CD4-positive, alpha-beta T cell (primary cell): ENCODE results near the gene ALDH3B1. TPM values are rescaled to one million over a fixed set of nuclear protein-coding genes. Genes with fewer than 3 reads are reported as not detected.
"Not testable (repeated sequence)": the region's sequence is repeated elsewhere in the genome, so short reads cannot be mapped to it uniquely, and the experiment has no call there.

ENCODE experiments used
- ATAC-seq: fragments of 200-7000 bp; cut with Tn5 transposase; one replicate; pipeline ENCODE4 v1.10.0; 2022; ENCODE audit warnings: mild to moderate bottlenecking; ENCODE audit not compliant: poor library complexity
- CTCF ChIA-PET: fragments of 350-600 bp; sonication (Branson Sonifier 250); formaldehyde crosslinking; loops from one replicate; lab custom pipeline; 2021; ENCODE audit warnings: antibody characterized with exemption, inconsistent platforms; lab: Charles Lee
- POLR2A ChIA-PET: fragments of 350-600 bp; sonication (Branson Sonifier 250); formaldehyde crosslinking; loops from one replicate; lab custom pipeline; 2021; ENCODE audit warnings: antibody characterized with exemption, inconsistent platforms; lab: Charles Lee
- DNase-seq, 14 experiments: peaks; one replicate each; pipeline ENCODE4 v3.0.0-alpha.2; 2013 to 2020; ENCODE audit warnings: mixed read lengths in 2 of 14
- H3K27ac ChIP-seq, 2 donors: one replicate each; pipeline versions ENCODE4 v1.5.1 to v1.7.0; 2013; ENCODE audit warnings: low read length in 2 of 2, low read depth in 1 of 2, mild to moderate bottlenecking in 1 of 2
- H3K27me3 ChIP-seq, 2 experiments: 1 replicate in 1 of 2; 2 replicates in 1 of 2; pipeline versions ENCODE4 v1.6.1 to v1.7.0; 2013; ENCODE audit warnings: low read length in 2 of 2, control low read depth in 1 of 2, mild to moderate bottlenecking in 1 of 2, moderate library complexity in 1 of 2; ENCODE audit not compliant: insufficient read depth in 2 of 2, control insufficient read depth in 1 of 2
- H3K36me3 ChIP-seq: one replicate; pipeline ENCODE4 v1.6.1; 2013; ENCODE audit warnings: low read length, control low read depth; ENCODE audit not compliant: insufficient read depth
- H3K4me1 ChIP-seq: one replicate; pipeline ENCODE4 v1.6.1; 2013; ENCODE audit warnings: low read length, control low read depth; ENCODE audit not compliant: insufficient read depth
- H3K4me3 ChIP-seq: one replicate; pipeline ENCODE4 v1.5.1; 2013; ENCODE audit warnings: mild to moderate bottlenecking, low read length, moderate library complexity
- H3K9me3 ChIP-seq, 2 experiments: 1 replicate in 1 of 2; 2 replicates in 1 of 2; pipeline versions ENCODE4 v1.6.1 to v1.7.0; 2013; ENCODE audit warnings: low read length in 2 of 2, mild to moderate bottlenecking in 2 of 2, control low read depth in 1 of 2, moderate library complexity in 1 of 2; ENCODE audit not compliant: control insufficient read depth in 1 of 2, insufficient read depth in 1 of 2
- H3K27ac Mint-ChIP-seq: one replicate; pipeline ENCODE4 v1.8.0; 2020; ENCODE audit warnings: mixed read lengths
- H3K27me3 Mint-ChIP-seq: one replicate; pipeline ENCODE4 v1.8.0; 2021; ENCODE audit warnings: mixed read lengths
- H3K36me3 Mint-ChIP-seq: one replicate; pipeline ENCODE4 v1.8.0; 2021; ENCODE audit warnings: low read depth, mixed read lengths
- H3K4me1 Mint-ChIP-seq: one replicate; pipeline ENCODE4 v1.8.0; 2021; ENCODE audit warnings: low read depth, mixed read lengths
- H3K4me3 Mint-ChIP-seq: one replicate; pipeline ENCODE4 v1.8.0; 2020; ENCODE audit warnings: mild to moderate bottlenecking, mixed read lengths
- H3K9me3 Mint-ChIP-seq: one replicate; pipeline ENCODE4 v1.8.0; 2020; ENCODE audit warnings: mixed read lengths
- intact Hi-C, 2 experiments: fragments of 100-400 bp; cut with DNase I in 1 of 2; cut with micrococcal nuclease in 1 of 2; formaldehyde crosslinking; loops; one replicate each; pipeline versions ENCODE4 v1.15.1 to v1.9.0; 2023 to 2025; cut with DNase I, micrococcal nuclease
- polyA plus RNA-seq, 2 donors: library from polyadenylated mRNA; unstranded; fragments of 120-200 nt; gene quantifications; one replicate each; pipeline ENCODE4 v1.2.1, GENCODE V29; 2013
- total RNA-seq, 174 experiments: library from RNA in 2 of 174; stranded (reverse) in 2 of 174; gene quantifications; one replicate each; pipeline ENCODE4 v1.2.3 and lab custom pipeline; 2021 to 2026
- TF ChIP-seq, protein P1 (sequence below): fragments of 200-600 bp; IDR thresholded peaks from one replicate; pipeline ENCODE4 v1.8.0; 2022; ENCODE audit warnings: antibody characterized with exemption, mild to moderate bottlenecking

ALDH3B1 gene, protein sequence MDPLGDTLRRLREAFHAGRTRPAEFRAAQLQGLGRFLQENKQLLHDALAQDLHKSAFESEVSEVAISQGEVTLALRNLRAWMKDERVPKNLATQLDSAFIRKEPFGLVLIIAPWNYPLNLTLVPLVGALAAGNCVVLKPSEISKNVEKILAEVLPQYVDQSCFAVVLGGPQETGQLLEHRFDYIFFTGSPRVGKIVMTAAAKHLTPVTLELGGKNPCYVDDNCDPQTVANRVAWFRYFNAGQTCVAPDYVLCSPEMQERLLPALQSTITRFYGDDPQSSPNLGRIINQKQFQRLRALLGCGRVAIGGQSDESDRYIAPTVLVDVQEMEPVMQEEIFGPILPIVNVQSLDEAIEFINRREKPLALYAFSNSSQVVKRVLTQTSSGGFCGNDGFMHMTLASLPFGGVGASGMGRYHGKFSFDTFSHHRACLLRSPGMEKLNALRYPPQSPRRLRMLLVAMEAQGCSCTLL
- total RNA-seq (under 1 TPM; 0.34 to 0.44 TPM), total RNA-seq (lab: John Stamatoyannopoulos, UW) (0 to 4.3 (median 0.16) reads per million in 172 experiments)
- polyA plus RNA-seq (2013, experiment 1 of 2) = 7.0 TPM
- 3.6 TPM for polyA plus RNA-seq (2013, experiment 2 of 2)

DNA sequence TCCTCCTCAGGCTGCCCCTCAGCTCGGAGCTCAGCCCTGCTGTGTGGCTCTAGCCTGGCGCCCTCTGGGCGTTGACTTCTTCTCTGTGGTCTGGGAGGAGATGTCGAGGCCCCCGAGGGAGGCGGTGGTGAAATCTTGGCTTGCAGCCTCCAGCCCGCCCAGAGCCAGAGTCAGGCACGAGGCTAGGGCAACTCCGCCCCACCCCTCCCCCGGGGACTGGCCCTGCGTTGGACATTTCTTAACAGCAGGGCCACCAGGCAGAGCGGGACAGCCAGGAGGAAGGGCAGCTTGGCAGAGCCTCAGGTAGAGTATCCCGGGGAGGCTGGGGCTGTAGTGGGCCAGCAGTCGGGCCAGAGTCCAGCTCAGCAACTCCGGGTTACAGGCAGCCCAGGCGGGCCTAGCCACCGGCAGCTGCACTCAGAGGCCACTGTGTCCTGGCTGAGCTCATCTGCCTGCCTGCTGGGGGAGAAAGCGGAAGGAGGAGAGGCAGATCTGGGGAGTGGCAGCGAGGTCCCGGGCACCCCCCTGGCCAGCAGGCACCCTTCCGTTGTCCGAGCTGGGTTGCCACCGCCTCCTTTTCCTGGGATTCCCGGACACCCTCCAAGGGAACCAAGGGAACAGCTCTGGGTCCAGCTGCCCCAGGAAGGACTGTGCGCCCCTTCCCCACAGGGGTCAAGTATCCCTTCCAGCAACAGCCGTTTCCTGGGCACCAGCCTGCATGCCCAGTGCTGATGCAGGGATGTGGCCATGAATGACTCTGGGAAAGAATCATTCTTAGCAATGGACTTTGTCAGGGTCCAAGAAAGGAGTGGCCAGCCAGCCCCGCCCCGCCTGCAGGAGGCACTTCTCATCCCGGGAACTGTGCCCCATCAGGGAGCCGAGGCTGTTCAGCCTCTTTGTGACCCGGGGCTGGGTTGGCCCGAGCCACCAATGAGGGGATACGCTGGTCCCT lies at the start of gene ALDH3B1:
TSS of gene ALDH3B1 (plus strand) at position 238 of the 952 bp plus-strand sequence. CDS start 4,971 bp downstream, outside the sequence.
- H3K4me3 ChIP-seq = peak within 1 kb of the TSS; percentile 24

DNA sequence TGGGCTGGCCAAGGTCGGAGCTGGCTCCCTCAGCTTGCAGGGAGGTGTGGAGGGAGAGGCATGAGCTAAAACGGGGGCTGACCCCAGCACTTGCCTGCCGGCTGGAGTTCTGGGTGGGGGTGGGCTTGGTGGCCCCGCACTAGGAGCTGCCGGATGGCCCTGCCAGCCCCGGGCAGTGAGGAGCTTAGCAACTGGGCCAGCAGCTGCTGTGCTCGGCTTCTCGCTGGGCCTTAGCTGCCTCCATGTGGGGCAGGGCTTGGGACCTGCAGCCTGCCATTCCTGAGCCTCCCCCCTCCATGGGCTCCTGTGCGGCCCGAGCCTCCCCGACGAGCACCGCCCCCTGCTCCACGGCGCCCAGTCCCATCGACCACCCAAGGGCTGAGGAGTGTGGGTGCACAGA lies 46.9 kb upstream of the ALDH3B1 start:
- H3K27me3 ChIP-seq, H3K4me1 ChIP-seq, H3K9me3 Mint-ChIP-seq, H3K36me3 ChIP-seq, CTCF ChIA-PET, H3K36me3 Mint-ChIP-seq, H3K27ac Mint-ChIP-seq, H3K4me3 Mint-ChIP-seq, POLR2A ChIA-PET, ATAC-seq, H3K4me3 ChIP-seq, H3K9me3 ChIP-seq, H3K4me1 Mint-ChIP-seq, intact Hi-C loops, H3K27ac ChIP-seq, DNase-seq: not testable (repeated sequence)
- H3K27me3 Mint-ChIP-seq = peaks cover 21% of the 10 kb centered on the region

More for the DNA sequence above, at the start of gene ALDH3B1:
- Mint-ChIP-seq H3K9me3 (no peaks in the 10 kb centered on the region), H3K4me1 (peaks cover 9% of the 10 kb centered on the region), H3K27me3 (peaks cover 7% of the 10 kb centered on the region), H3K4me3 (peak within 1 kb of the TSS; percentile 20), H3K27ac (peak within 1 kb of the TSS; percentile 64), H3K36me3 (no peaks in the 10 kb centered on the region)
- Histone ChIP-seq H3K9me3 (peaks cover 0 to 4% of the 10 kb centered on the region in 2 experiments), H3K27me3 (no peaks in the 10 kb centered on the region), H3K27ac (no peak within 1 kb of the TSS), H3K36me3 (no peaks in the 10 kb centered on the region), H3K4me1 (peaks cover 5% of the 10 kb centered on the region)
- ChIA-PET POLR2A (no interaction called here), CTCF (interaction anchor here (0.5 kb wide), 1 partner anchor 803 kb away, joined by 3 read pairs; no protein-coding TSS in a partner anchor)
- ATAC-seq = no peak
- DNase-seq = peak in 3 of 14 experiments; percentile 33 to 60 (median 49)
- intact Hi-C loops = no loop called here
- TF ChIP-seq, protein P1, sequence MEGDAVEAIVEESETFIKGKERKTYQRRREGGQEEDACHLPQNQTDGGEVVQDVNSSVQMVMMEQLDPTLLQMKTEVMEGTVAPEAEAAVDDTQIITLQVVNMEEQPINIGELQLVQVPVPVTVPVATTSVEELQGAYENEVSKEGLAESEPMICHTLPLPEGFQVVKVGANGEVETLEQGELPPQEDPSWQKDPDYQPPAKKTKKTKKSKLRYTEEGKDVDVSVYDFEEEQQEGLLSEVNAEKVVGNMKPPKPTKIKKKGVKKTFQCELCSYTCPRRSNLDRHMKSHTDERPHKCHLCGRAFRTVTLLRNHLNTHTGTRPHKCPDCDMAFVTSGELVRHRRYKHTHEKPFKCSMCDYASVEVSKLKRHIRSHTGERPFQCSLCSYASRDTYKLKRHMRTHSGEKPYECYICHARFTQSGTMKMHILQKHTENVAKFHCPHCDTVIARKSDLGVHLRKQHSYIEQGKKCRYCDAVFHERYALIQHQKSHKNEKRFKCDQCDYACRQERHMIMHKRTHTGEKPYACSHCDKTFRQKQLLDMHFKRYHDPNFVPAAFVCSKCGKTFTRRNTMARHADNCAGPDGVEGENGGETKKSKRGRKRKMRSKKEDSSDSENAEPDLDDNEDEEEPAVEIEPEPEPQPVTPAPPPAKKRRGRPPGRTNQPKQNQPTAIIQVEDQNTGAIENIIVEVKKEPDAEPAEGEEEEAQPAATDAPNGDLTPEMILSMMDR = no peak

DNA sequence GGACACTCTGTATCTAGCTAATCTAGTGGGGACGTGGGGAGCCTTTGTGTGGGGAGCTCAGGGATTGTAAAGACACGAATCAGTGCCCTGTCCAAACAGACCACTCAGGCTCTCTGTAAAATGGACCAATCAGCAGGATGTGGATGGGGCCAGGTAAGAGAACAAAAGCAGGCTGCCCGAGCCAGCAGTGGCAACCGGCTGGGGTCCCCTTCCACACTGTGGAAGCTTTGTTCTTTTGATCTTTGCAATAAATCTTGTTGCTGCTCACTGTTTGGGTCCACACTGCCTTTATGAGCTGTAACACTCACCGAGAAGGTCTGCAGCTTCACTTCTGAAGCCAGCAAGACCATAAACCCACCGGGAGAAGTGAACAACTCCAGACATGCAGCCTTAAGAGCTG lies 46.2 kb upstream of the ALDH3B1 start:
- H3K27ac Mint-ChIP-seq, ATAC-seq, H3K36me3 Mint-ChIP-seq, H3K9me3 ChIP-seq, POLR2A ChIA-PET, H3K27ac ChIP-seq, DNase-seq, H3K4me3 Mint-ChIP-seq, H3K4me1 ChIP-seq, H3K9me3 Mint-ChIP-seq, H3K27me3 ChIP-seq, H3K36me3 ChIP-seq, H3K4me1 Mint-ChIP-seq, intact Hi-C loops, H3K4me3 ChIP-seq, CTCF ChIA-PET: not testable (repeated sequence)
- H3K27me3 Mint-ChIP-seq = peaks cover 20% of the 10 kb centered on the region

DNA sequence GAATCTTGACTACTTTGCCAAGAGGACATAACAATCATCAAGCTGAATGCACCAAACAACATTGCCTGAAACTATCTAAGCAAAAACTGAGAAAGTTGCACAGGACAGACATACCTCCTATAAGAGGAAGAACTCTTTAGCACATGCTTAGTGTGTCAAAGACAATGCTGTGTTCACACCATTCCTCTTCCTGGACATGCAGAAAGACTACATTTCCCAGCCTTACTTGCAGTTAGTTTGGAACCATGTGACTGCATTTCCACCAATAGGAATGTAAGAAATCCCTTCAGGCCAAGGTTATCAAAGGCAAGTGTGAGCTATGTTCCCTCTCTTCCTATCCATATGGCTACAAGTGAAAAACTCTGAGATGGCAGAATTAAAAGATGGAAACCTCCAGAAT lies 45.4 kb upstream of the ALDH3B1 start:
- H3K9me3 ChIP-seq, POLR2A ChIA-PET, H3K27ac ChIP-seq, H3K27me3 ChIP-seq, H3K9me3 Mint-ChIP-seq, H3K27ac Mint-ChIP-seq, CTCF ChIA-PET, H3K36me3 Mint-ChIP-seq, H3K4me3 ChIP-seq, H3K4me1 Mint-ChIP-seq, intact Hi-C loops, H3K4me1 ChIP-seq, H3K4me3 Mint-ChIP-seq, DNase-seq, ATAC-seq, H3K36me3 ChIP-seq: not testable (repeated sequence)
- H3K27me3 Mint-ChIP-seq = peaks cover 17% of the 10 kb centered on the region

DNA sequence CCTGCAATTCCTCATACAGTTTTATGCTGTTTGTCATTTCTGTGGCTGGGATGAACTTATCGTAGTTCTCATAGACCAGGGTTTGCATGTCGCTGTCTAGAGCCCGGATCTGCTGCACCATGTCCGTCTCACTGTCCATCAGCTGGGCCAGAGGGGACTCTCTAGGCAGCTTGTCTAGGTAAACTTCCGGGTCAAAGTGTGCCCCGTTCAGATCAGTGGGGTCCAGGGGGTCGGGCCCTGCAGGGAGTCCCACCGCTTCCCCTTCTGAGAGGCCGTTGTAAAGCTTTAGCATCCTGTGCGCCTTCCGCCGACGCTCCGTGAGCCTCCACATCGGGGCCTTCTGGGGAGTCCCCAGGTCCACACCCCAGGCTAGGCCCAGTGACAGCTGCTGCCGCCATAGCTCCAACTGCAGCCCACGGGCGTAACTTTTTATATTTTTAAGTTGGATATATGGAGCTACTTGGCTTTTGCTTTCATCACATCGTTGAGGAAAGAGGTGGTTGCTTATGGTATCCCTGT lies 44.2 kb upstream of the ALDH3B1 start:
- ATAC-seq, intact Hi-C loops, H3K4me1 Mint-ChIP-seq, H3K4me1 ChIP-seq, H3K27ac Mint-ChIP-seq, H3K9me3 Mint-ChIP-seq, H3K36me3 Mint-ChIP-seq, H3K27me3 ChIP-seq, H3K4me3 Mint-ChIP-seq, H3K9me3 ChIP-seq, H3K27ac ChIP-seq, DNase-seq, H3K36me3 ChIP-seq, POLR2A ChIA-PET, H3K4me3 ChIP-seq, CTCF ChIA-PET: not testable (repeated sequence)
- peaks cover 15% of the 10 kb centered on the region for H3K27me3 Mint-ChIP-seq
